Epithelial cell of proximal tubule (primary cell): ENCODE measurements around the gene KATNAL2. TPM values are rescaled to one million over a fixed set of nuclear protein-coding genes. Genes with fewer than 3 reads are reported as not detected.

Experiments
- DNase-seq: peaks from one replicate; pipeline ENCODE4 v3.0.0-alpha.2; 2011; ENCODE audit warnings: low read depth
- H3K4me3 ChIP-seq: 2 replicates; pipeline ENCODE4 v1.5.1; 2011; ENCODE audit warnings: low read depth, mild to moderate bottlenecking, low read length
- CTCF ChIP-seq: conservative IDR thresholded peaks from 2 replicates; pipeline ENCODE4 v1.5.1; 2012; ENCODE audit warnings: low read depth, mild to moderate bottlenecking, low read length
- total RNA-seq: library from RNA; depleted of rRNA; stranded (reverse); fragments of >200 nt; gene quantifications from 2 replicates; pipeline ENCODE4 v1.2.3, GENCODE V29; 2015

The KATNAL2 gene
- total RNA-seq, 1 donor from 2014 or later = 0.06 TPM

GRCh38 chr18:47100212-47100831, 182.9 kb downstream of the KATNAL2 start:
- TF ChIP-seq CTCF = peak; percentile 88
- peak; percentile 6 for DNase-seq
- no peak overlapping the region for H3K4me3 ChIP-seq

GRCh38 chr18:47108373-47108772, 191.0 kb downstream of the KATNAL2 start:
- TF ChIP-seq CTCF = no peak
- DNase-seq = no peak

GRCh38 chr18:47108998-47109405, 191.6 kb downstream of the KATNAL2 start:
- TF ChIP-seq CTCF = no peak
- no peak for DNase-seq
- H3K4me3 ChIP-seq = no peak overlapping the region

More at GRCh38 chr18:47108373-47108772, 191.0 kb downstream of the KATNAL2 start:
- no peak overlapping the region for H3K4me3 ChIP-seq

- DNase-seq = no peak
- TF ChIP-seq CTCF = no peak
- no peak overlapping the region for H3K4me3 ChIP-seq
Observed at GRCh38 chr18:47109720-47110119, 192.3 kb downstream of the KATNAL2 start.

GRCh38 chr18:47110492-47111274, 193.3 kb downstream of the KATNAL2 start:
- no peak for TF ChIP-seq CTCF
- no peak overlapping the region for H3K4me3 ChIP-seq
- no peak for DNase-seq

GRCh38 chr18:47113796-47114540, 196.6 kb downstream of the KATNAL2 start:
- no peak for TF ChIP-seq CTCF
- H3K4me3 ChIP-seq = no peak overlapping the region
- no peak for DNase-seq
